ENCODE results near the gene HADHB.

DNA sequence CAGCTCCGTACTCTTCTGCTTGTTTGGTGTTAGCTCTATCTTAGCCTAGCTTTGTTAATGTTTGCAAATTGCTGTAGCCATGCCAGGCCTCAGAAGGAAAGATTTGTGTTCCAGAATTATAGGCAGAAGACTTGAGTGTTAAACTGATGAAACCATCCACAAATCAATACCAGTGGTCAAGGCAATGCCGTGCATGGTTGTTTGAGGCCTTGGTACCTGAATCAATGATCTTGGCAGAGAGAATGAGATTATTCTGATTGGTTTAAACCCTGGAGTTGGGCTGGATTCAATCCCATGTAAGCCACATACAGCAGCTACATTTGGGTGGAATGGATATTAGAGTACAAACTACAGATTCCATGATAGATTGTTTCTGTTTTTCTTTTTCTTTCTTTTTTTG lies 4.9 kb downstream of the HADHB start:
- TF ChIP-seq YY1 (IDR thresholded peaks at IDR 0.05; ENCODE audit: insufficient read depth, insufficient read length), result no peak
- no peak for TF ChIP-seq SUZ12 (IDR thresholded peaks at IDR 0.05; ENCODE audit: extremely low read depth, insufficient read depth, insufficient read length)
